ENCODE results near the gene INSYN1.

INSYN1 gene

GRCh38 chr15:73773428-73773827, 20.3 kb upstream of the INSYN1 start:
- DNase-seq = no peak

DNA sequence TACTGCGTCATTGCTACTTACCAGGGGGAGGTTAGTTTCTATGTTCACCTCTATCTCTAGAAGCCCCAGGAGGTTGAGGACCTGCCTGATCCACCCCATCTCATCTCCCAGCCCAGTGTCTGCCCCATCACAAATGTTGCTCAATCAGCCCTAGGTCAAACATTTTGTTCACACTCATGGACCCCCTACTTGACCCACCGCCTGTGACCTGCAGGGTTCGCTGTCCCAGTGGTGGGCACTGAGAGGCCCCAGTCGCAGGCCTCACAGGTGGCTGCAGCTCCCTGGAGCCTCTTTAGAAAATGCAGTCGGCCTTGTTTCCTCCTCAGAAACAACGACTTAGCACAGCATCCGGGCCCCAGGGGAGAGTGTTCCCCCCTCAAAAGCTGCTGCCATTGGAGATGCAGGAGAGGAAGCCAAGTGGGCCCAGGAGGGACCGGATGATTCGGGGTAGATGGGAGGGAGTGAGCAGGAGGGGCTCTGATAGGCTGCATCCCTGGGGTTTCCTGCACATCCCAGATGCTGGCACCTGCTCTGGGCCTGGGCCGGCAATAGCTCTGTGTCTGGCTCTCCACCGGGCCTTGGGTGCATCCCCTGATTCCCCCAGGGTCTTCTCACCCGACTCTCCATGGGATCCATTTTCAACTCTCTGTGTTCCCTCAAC, 18.4 kb upstream of the INSYN1 start:
- no peak for DNase-seq

DNA sequence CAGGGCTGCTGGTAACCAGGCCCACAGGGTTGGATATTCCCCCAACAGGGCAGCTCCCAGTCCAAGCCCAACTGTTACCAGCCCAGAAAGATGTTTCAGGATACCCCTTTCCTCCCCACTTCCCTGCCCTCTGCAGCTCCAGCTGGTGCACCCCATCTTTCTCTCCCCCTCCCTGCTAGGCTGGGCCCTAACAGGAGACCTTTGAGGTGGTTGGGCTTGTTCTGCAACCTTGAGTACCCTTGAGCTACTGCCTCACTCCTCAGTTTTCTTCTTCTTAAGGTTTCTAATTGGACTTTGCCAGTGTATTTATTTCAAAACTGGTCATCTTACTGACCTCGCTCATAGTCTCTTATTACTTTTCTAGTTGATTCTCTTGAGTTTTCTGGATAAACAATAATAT, 16.9 kb upstream of the INSYN1 start:
- DNase-seq = no peak

DNA sequence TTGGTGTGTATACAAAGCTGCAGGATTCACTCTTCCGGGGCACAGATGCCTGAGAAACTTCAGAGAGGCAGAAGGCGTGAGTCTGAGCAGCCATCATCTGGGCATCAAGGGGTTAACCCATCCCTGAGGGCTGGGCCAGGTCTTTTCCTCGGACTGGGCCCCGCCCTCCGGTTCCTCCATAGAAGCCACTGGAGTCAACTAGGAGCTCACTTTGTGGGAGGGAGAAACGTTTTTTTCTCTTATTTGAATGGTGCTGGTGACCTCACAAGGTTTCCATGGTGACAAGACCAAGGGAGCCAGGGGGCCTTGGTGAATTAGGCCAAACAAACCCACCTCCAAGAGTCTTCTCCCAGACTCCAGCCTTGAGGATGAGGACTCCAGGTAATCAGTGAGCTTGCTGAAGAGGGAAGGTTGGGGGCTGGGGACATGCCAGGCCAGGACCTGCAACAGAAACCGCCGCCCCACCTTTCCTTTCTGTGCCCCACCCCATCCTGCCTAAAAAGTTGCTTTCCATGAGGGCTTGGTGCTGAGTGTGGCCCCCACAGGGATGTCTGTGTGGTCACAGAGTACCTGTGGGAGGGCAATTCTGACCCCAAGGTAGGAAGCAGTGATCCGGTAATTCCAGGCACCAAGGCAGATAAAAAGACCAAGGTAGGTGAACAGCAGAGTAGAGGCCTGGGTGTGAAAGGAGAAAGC, 14.8 kb upstream of the INSYN1 start:
- no peak for DNase-seq

DNA sequence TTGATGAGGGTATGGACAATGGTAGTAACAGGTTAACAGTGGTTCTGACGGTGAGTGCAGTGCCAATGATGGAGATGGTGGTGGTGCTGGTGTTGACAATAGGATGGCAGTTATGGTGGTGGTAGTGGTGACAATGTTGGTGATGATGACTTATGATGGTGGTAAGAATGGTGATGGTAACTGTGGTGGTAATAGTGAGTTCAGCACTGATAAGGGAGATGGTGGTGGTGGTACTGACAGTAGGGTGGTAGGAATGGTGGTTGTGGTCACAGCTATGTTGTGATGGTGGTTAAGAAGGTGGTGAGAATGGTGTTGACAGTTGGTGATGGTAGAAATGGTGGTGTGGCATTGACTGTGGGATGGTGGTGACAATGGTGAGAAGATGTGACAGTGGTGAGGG, 13.4 kb upstream of the INSYN1 start:
- DNase-seq = no peak

DNA sequence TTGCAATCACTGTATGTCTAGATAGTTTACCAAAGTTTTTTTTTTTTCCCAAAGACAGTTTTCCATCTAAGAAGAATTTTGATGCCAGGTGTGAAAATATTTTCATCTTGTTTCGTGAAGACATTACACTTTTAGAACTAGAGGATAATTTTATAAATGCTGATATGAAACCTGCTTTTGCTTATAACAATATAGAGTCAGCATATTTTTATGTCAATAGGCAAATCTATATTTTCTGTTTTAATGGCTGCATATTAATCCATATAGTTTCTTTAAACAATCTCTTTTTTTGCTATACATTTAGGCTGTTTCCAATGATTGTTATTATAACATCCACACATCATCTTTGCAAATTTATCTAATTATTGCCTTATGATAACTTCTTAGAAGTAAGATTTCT, 12.6 kb upstream of the INSYN1 start:
- DNase-seq = no peak

DNA sequence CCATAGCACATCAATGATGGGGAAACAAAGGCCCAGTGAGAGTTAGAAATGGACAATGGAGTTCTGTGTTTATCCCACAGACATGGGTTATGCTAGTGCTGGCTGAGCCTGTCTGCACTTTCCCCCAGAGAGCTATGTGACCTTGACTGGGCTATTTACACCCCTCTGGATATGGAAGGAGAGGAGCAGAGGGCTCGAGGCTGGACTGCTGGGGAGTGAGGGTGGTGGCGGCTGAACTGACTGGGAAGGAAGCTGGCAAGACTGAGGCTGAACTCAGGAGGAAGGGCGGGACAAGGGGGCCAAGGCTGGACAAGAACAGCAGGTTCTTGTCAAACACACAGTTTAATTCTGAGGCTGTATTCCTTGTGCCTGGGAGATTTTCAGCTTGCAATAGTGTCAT, 10.8 kb upstream of the INSYN1 start:
- no peak for DNase-seq

DNA sequence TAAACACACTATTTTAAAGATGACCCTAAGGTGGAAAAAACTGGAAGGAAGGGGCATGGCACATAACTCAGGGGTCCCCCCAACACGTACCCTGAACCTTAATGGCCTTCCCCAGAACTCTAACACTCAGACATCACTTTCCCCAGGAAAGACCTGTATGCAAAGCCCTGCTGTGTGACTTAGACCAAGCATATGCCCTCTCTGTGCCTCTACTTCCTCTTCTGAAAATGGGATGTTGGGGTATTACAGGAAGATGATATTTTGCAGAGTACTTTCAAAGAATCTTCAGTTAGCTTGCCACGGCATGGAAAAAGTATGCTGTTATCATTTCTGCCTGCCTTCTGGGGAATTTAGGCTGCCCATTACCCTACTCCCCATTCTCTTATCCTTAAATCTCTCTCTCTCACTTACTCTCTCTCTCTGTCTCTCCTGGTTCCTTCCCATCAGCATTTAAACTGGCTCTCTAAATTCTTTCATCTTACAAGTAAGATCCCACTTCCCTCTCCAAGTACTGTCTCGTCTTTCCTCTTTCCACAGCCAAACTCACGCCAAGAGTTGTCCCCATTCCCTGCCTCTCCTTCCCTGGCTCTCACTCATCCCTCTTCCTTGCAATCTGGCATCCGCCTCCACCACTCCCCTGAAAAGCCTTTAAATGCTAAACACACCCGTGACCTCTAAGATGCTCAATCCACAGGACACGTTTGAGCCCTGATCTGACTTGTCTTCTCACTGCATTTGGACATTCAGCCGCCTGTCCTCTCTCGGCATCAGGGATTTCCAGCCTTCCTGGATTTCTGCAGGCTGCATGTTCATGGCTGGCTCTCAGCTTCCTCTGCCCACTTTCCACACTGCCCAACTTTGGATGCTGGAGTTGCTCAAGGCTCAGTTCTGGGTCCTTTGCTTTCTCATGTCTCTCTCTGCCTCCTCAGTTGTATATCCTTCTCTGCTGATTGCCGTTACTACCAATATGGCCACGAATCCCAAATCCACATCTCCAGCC, 7.5 kb upstream of the INSYN1 start:
- DNase-seq = no peak

DNA sequence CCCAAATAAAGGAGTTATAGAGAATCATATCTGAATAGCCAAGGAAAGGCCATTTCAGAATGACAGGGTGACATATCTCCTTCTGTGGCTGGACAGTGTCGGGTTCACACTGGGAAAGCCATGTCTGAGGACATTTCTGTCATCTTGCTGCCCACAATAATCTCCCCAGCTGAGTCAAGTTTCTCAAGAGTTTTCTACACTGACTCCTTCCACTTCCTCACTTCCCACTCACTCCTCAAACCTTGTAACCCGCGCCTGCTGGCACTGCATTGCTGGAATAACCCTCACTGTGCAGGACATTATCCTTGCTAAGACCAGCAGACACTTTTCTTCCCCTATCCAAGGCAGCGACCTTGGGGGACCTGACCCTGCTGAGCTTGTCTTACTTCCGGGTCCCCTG, 5.3 kb upstream of the INSYN1 start:
- DNase-seq = no peak

DNA sequence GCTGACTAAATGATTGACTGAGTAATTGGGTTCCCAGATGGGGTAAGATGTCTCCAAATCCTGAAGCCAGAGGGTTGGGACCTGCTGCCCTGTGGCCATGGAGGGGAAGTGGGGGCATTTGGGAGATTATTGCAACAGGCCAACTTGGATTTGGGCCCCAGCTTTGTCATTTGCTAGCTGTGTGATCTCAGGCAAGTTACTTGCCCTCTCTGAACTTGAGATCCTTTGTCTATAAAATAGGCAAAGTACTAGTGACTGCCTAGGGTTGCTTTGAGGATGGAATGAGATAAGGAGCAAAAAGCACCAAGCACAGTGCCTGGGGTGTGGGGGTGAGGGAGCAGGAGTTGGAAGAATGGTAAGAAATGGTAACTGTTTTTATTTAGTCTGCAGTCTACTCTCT, 4.4 kb upstream of the INSYN1 start:
- no peak for DNase-seq

- DNase-seq = no peak
Measured at GRCh38 chr15:73756947-73757513, 3.9 kb upstream of the INSYN1 start.

DNA sequence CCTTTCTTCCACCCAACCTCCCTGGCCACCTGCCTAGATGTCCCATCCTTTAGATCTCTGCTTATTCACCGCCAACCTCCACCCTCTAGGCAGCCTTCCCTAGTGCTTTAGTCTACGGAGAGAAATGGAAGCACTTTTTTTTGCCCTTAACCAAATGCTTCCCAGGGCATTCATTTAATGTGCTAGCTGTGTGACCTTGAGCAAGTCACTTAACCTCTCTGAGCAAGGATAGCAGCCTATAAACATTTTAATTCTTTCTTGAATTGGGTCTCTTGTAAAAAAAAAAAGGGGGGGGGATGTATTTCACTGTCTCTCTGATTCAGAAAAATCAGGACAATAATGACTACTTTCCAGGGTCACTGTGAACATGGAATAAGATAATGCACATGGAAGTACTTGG, 3.2 kb upstream of the INSYN1 start:
- no peak for DNase-seq

DNA sequence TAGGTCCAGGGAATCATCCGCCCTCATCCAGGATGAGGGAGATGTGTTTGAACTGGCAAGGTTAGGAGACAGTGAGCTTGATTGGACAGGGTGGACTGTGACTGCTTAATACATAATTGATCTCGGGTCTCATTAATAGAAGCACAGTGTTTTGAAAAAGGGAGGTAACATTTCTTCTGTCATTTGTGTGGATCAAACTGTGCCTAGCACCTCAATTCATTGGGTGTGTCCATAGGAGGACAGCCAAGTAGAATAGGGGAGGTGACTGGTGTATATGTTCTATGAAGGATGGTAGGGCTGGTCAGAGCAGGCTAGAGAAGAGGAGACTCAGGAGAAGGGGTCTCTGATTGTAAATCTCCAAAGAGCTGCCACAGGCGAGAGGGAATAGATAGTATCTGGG, 2.8 kb upstream of the INSYN1 start:
- DNase-seq = no peak

DNA sequence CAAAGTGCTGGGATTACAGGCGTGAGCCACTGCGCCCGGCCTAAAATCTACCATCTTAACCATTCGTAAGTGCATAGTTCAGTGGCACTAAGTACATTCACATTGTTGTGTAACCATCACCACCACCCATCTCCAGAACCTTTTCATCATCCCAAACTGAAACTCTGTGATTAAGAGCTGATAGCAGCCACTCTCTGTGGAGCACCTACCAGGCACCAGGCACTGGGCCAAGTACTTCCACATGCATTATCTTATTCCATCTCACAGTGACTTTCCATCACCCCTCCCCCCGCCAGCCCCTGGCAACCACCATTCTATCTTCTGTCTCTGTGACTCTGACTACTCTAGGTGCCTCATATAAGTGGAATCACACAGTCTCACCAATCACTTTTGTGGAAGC, 2.3 kb upstream of the INSYN1 start:
- no peak for DNase-seq

DNA sequence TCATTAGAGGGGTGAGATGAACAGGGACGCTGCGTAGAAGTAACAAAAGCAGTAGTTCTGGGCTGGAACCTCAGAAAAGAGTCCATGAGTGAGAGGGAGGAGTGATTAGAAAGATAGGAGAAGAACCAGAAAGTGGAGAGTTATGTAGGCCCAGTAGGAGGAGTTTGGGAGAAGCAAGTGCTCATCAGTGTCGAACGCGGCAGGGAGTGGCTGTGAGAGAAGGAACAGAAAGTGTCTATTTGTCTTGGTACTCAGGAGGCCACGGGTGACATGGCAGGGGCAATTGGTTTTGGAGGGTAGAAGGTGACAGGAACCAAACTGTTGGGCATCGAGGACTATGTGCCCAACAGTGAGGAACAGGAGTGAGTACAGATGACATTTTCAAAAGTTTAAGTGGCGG, 1.3 kb upstream of the INSYN1 start:
- no peak for DNase-seq

- no peak for DNase-seq
Measured at GRCh38 chr15:73752806-73753193, 351 bp downstream of the INSYN1 start.

DNA sequence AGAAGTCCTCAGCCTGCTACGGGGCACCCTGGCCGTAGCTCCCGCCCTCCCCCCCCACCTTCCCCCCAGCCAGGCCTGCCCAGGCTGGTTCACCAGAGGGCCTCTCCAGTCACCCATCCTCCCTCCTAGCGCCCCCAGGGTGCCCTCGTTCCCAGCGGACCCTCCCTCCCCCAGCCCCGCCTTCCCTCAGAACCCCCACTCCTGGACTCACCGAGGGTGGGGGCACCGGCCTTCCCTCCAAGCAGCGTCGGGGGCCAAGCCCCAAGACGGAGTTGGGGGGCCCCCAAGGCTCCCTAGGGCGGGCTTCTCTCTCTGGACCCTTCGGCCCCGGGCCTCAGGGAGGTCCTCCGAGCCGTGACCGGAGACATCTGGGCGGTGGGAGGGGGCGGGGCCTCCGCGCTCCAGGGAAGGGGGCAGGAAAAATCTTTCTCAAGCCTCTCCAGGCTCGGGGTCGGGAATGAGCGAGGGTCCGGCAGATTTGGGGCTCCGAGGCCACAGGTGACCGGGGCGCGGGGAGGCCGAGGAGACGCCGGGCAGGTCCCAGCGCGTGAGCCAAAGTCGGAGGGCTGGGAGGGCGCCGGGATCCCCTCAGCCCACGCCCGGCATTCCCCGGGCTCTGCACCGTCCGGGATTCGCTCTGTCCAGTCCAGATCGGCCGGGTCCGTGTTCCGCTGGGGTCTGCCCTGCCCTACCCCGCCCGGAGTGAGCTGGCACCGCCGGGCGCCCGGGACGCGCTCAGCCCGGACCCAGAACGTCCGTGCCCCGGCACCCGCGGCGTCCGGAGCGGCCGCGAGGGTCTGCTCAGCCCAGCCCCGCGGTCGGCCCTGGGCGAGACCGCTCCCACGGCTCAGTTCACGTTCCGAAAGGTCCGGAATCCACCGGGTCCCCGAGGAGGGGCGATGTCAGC, 999 bp downstream of the INSYN1 start:
- no peak for DNase-seq

- DNase-seq = no peak
Measured at GRCh38 chr15:73751511-73751898, 1.6 kb downstream of the INSYN1 start.

DNA sequence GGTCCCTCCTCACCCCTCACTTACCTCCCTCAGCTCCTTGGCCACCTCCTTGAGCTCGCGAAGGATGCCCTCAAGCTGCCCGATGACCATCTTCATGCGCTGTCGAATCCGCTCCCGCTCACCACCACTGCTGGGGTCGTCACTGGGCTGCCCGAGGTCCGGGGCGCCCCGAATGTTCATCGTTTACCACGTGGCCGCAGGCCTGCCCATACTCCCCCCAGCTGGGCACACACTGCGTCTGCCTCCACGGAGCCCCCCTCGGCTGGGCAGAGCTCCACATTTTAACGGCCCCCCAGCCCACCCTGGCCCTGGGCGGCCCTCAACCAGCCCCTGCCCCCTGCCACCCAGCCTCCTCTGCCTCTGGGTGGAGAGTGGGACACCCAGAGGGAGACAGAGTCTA, 2.2 kb downstream of the INSYN1 start:
- DNase-seq = no peak

DNA sequence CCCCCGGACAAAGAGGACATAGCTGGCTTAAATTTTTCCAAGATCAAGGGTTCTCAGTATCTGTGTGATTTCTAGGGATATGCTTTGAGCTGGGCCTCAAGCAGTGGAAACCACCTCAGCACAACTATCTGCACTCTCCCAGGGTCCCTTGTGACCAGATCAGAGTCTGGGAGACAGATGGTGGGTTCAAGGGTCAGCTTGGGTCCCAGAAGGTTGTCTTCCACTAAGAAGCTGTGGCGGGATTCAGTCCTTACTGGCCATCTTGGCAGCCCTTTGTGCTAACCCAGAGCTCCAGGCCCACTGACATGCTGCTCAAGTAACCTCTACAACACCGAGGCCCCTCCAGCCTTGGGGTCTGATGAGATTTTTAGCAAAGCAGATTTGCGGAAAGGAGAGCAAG, 2.7 kb downstream of the INSYN1 start:
- DNase-seq = no peak

DNA sequence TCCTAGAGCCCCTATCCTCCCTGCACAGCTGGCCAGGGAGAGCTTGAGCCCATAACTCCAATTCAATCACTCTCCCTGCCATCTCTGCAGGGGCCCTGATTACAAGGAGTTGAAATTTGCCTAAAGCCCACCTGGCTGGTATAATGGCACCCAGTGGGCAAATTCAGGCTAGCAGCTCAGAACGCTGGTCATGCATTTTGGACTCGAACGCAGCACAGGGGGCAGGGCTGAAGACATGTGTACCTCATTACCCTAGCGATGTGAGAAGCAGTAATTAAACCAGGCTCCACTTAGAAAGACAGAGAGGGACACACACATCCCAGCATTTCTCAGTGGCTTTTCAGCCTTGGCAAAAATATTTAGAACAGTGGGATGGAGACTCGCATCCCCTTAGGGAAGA, 3.2 kb downstream of the INSYN1 start:
- DNase-seq = no peak

GRCh38 chr15:73749533-73749932, 3.6 kb downstream of the INSYN1 start:
- DNase-seq = no peak

Data from Kasumi-1 (cell line).